GM20431 (cell line): ENCODE measurements around the gene BRD3OS.

Experiments used
- in situ Hi-C: fragments of 300-500 bp; cut with MseI, MboI; formaldehyde crosslinking; loops from one replicate; pipeline ENCODE4 v1.15.0; 2020; ENCODE audit warnings: low sequenced_read_pairs; ENCODE audit not compliant: unreplicated experiment

The BRD3OS gene

GRCh38 chr9:134047868-134048581, 22.7 kb downstream of the BRD3OS start:
- in situ Hi-C loops, result no loop called here

- in situ Hi-C loops, result no loop called here
These were observed 23.3 kb downstream of the BRD3OS start for GRCh38 chr9:134048582-134048968.

GRCh38 chr9:134049236-134049635, 24.0 kb downstream of the BRD3OS start:
- in situ Hi-C loops, result no loop called here

- in situ Hi-C loops, result no loop called here
These were observed 24.7 kb downstream of the BRD3OS start for GRCh38 chr9:134049772-134050588.

- in situ Hi-C loops, result no loop called here
These were observed 25.4 kb downstream of the BRD3OS start for GRCh38 chr9:134050726-134051125.

GRCh38 chr9:134051319-134051718, 26.0 kb downstream of the BRD3OS start:
- in situ Hi-C loops, result no loop called here

GRCh38 chr9:134052491-134052890, 27.2 kb downstream of the BRD3OS start:
- in situ Hi-C loops, result no loop called here

GRCh38 chr9:134052941-134053340, 27.7 kb downstream of the BRD3OS start:
- in situ Hi-C loops, result no loop called here

- in situ Hi-C loops, result no loop called here
These were observed 28.2 kb downstream of the BRD3OS start for GRCh38 chr9:134053401-134053871.

GRCh38 chr9:134053941-134054761, 28.9 kb downstream of the BRD3OS start:
- in situ Hi-C loops, result no loop called here

GRCh38 chr9:134054891-134055811, 29.9 kb downstream of the BRD3OS start:
- in situ Hi-C loops, result no loop called here

GRCh38 chr9:134055981-134056461, 30.7 kb downstream of the BRD3OS start:
- in situ Hi-C loops, result no loop called here

- in situ Hi-C loops, result no loop called here
These were observed 31.4 kb downstream of the BRD3OS start for GRCh38 chr9:134056483-134057306.

GRCh38 chr9:134057307-134057657, 32.0 kb downstream of the BRD3OS start:
- in situ Hi-C loops, result no loop called here

- in situ Hi-C loops, result no loop called here
These were observed 32.7 kb downstream of the BRD3OS start for GRCh38 chr9:134057751-134058701.

- in situ Hi-C loops, result no loop called here
These were observed 33.4 kb downstream of the BRD3OS start for GRCh38 chr9:134058716-134059115.

GRCh38 chr9:134059188-134059641, 33.9 kb downstream of the BRD3OS start:
- in situ Hi-C loops, result no loop called here
